ENCODE measurements around the gene BSN. TPM values are rescaled to one million over a fixed set of nuclear protein-coding genes. Genes with fewer than 3 reads are reported as not detected.

Gene BSN
- total RNA-seq, 6 experiments from 2014 or later, result 0.31 to 0.68 (median 0.50) TPM

DNA sequence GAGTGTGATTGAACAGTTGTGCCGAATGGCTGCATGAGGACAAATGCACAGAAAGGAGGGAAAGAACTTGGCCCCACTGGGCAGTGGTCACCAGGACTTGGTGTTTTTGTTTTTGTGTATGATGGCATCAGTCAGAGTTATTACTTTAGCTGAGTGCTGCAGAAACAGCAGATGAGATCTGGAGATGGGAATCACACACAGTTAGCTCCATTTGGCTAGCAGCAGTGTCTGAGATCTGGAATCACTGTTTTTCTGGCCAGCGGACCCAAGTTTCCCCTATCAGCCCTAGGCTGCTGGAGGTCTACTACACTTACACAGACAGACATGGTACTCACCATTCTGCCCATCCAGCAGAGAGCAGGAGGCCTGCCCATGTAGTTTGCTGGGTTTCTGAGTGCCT lies 74.0 kb downstream of the BSN start:
- ATAC-seq, result no peak

DNA sequence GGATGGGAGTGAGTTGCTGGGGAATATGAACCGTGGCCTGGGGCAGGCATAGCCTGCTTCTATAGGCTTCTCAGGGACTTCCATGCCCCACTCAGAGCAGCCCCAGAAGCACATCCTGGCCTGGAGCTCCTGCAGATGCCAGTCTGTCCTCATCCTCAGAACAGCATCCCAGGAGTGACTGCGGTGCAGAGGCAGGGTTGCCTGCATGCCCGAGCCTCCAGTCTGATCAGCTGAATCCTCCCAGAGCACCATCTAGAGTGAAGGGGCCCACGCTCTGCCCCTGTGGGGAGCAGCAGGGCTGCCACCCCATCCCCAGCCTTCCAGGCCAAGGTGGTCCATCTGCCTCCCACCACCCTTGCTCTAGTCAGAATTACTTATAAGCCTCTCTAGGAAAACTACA lies 75.2 kb downstream of the BSN start:
- WGBS (ENCODE audit: insufficient coverage, low coverage, low lambda C conversion rate, missing lambda C conversion rate), result no CpG with 5 or more reads among the region's 4 CpGs
- no peak overlapping the region for H3K4me3 ChIP-seq
- intact Hi-C loops (cut with DNase I), result no loop called here

More for the DNA sequence above, 74.0 kb downstream of the BSN start:
- Histone ChIP-seq H3K27me3 (no peaks in the 10 kb centered on the region), H3K9me3 (no peaks in the 10 kb centered on the region), H3K36me3 (no peaks in the 10 kb centered on the region), H3K4me3 (no peak overlapping the region), H3K4me1 (no peaks in the 10 kb centered on the region), H3K27ac (no peak overlapping the region)
- TF ChIP-seq CTCF (IDR thresholded peaks at IDR 0.05), result no peak
- TF ChIP-seq POLR2A (IDR thresholded peaks at IDR 0.05), result no peak
- WGBS (ENCODE audit: insufficient coverage, low coverage, low lambda C conversion rate, missing lambda C conversion rate), result no CpG with 5 or more reads among the region's 2 CpGs
- no peak for DNase-seq
- intact Hi-C loops (cut with DNase I), result no loop called here

DNA sequence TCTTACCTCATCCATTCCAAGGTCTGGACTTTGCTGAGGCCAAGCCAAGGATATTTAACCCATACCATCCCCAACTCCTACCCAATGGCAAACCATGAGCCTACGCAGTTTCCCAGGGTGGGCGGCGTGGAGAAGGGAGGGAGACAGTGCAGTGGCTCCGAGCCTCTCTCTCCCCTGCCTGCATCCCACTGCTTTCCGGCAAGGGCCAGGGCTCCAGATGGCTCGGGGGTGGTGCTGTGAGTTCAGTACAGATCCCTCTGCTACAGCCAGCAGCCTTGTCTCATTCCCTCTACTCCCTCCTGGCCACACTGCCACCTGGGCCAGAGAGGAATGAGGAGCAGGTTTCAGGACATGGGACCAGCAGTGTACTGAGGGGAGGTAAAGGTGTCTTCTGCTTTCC lies 75.6 kb downstream of the BSN start:
- Histone ChIP-seq H3K4me3 (no peak overlapping the region), H3K4me1 (no peaks in the 10 kb centered on the region), H3K27ac (no peak overlapping the region), H3K36me3 (no peaks in the 10 kb centered on the region), H3K9me3 (no peaks in the 10 kb centered on the region), H3K27me3 (no peaks in the 10 kb centered on the region)
- ATAC-seq (no peak), DNase-seq (no peak)
- intact Hi-C loops (cut with DNase I), result no loop called here
- no CpG with 5 or more reads among the region's 6 CpGs for WGBS (ENCODE audit: insufficient coverage, low coverage, low lambda C conversion rate, missing lambda C conversion rate)
- no peak for TF ChIP-seq CTCF (IDR thresholded peaks at IDR 0.05)
- TF ChIP-seq POLR2A (IDR thresholded peaks at IDR 0.05), result no peak

More for the DNA sequence above, 75.2 kb downstream of the BSN start:
- DNase-seq (no peak), ATAC-seq (no peak)
- no peaks in the 10 kb centered on the region for H3K27me3 ChIP-seq
- no peak overlapping the region for H3K27ac ChIP-seq
- H3K4me1 ChIP-seq, result no peaks in the 10 kb centered on the region
- TF ChIP-seq POLR2A (IDR thresholded peaks at IDR 0.05), result no peak
- TF ChIP-seq CTCF (IDR thresholded peaks at IDR 0.05), result no peak
- no peaks in the 10 kb centered on the region for H3K36me3 ChIP-seq
- H3K9me3 ChIP-seq, result no peaks in the 10 kb centered on the region

- intact Hi-C loops (cut with DNase I), result no loop called here
- WGBS (ENCODE audit: insufficient coverage, low coverage, low lambda C conversion rate, missing lambda C conversion rate), result 67% methylated on average over 1 of the region's 1 CpG
- Histone ChIP-seq H3K27me3 (no peaks in the 10 kb centered on the region), H3K27ac (no peak overlapping the region), H3K9me3 (no peaks in the 10 kb centered on the region), H3K4me3 (no peak overlapping the region), H3K4me1 (no peaks in the 10 kb centered on the region), H3K36me3 (no peaks in the 10 kb centered on the region)
- DNase-seq (no peak), ATAC-seq (no peak)
- TF ChIP-seq CTCF (IDR thresholded peaks at IDR 0.05) (no peak), POLR2A (IDR thresholded peaks at IDR 0.05) (no peak)
Measured at GRCh38 chr3:49630784-49631183, 76.5 kb downstream of the BSN start.

- no peak overlapping the region for H3K4me3 ChIP-seq
- intact Hi-C loops (cut with DNase I), result no loop called here
- ATAC-seq, result no peak
- no peaks in the 10 kb centered on the region for H3K4me1 ChIP-seq
- no peak for TF ChIP-seq POLR2A (IDR thresholded peaks at IDR 0.05)
- TF ChIP-seq CTCF (IDR thresholded peaks at IDR 0.05), result no peak
- 91% methylated on average over 3 of the region's 3 CpGs for WGBS (ENCODE audit: insufficient coverage, low coverage, low lambda C conversion rate, missing lambda C conversion rate)
- no peak overlapping the region for H3K27ac ChIP-seq
- H3K36me3 ChIP-seq, result no peaks in the 10 kb centered on the region
- no peaks in the 10 kb centered on the region for H3K27me3 ChIP-seq
- no peak for DNase-seq
- no peaks in the 10 kb centered on the region for H3K9me3 ChIP-seq
Measured at GRCh38 chr3:49634736-49635135, 80.5 kb downstream of the BSN start.

All from right lobe of liver (tissue), 6 donors.